Ovary (tissue), 9 donors: ENCODE results near the gene SUSD3. TPM values are rescaled to one million over a fixed set of nuclear protein-coding genes. Genes with fewer than 3 reads are reported as not detected.

ENCODE experiments used
- DNase-seq, 5 donors: peaks; one replicate each; pipeline ENCODE4 v3.0.0-alpha.2; 2019 to 2020
- H3K27ac ChIP-seq, 2 donors: fragments of 200-600 bp; one replicate each; pipeline versions ENCODE4 v1.5.1 to v1.8.0; 2019 to 2022
- H3K27me3 ChIP-seq: fragments of 200-600 bp; one replicate; pipeline ENCODE4 v1.8.0; 2022
- H3K36me3 ChIP-seq: fragments of 200-600 bp; sonication (generic); one replicate; pipeline ENCODE4 v1.5.1; 2019
- H3K4me1 ChIP-seq: one replicate; pipeline ENCODE4 v1.8.1; 2013; ENCODE audit warnings: mild to moderate bottlenecking, moderate library complexity; ENCODE audit not compliant: insufficient read depth
- H3K4me3 ChIP-seq: fragments of 200-600 bp; sonication (generic); one replicate; pipeline ENCODE4 v1.5.1; 2017
- H3K9me3 ChIP-seq, 2 donors: fragments of 200-600 bp in 1 of 2; sonication (generic) in 1 of 2; one replicate each; pipeline versions ENCODE4 v1.5.1 to v1.8.1; 2013 to 2019; ENCODE audit warnings: mild to moderate bottlenecking in 1 of 2, moderate library complexity in 1 of 2
- EP300 ChIP-seq: sonication (generic); formaldehyde crosslinking; IDR thresholded peaks from one replicate; pipeline ENCODE4 v1.6.1; 2017; ENCODE audit warnings: antibody characterized with exemption
- POLR2A ChIP-seq: fragments of 450-650 bp; IDR thresholded peaks from one replicate; pipeline ENCODE4 v1.6.1; 2017; ENCODE audit warnings: antibody characterized with exemption, mild to moderate bottlenecking, moderate library complexity
- WGBS, 3 donors: extraction: QIAGEN DNeasy Blood & Tissue Kit in 1 of 3; methylation state at CpG; one replicate each; pipeline versions ENCODE4 v1.1.5 to v1.1.7; 2013 to 2017; 5-methylcytosine and 5-hydroxymethylcytosine counted together
- intact Hi-C, 4 donors: fragments of 100-400 bp; cut with DNase I; formaldehyde crosslinking; loops; one replicate each; pipeline versions ENCODE4 v1.11.0 to v1.15.1; 2022 to 2023
- polyA plus RNA-seq, 2 donors: library from polyadenylated mRNA; stranded (reverse); fragments of 200-250 nt in 1 of 2; fragments of 350-450 nt in 1 of 2; fragmentation: Illumina TruSeq in 1 of 2; extraction: RNeasy Lipid Tissue Mini Kit (QIAGEN cat#74804) in 1 of 2; gene quantifications; one replicate each; pipeline ENCODE4 v1.2.3, GENCODE V29; 2013 to 2014
- total RNA-seq, 7 donors: library from RNA; depleted of rRNA in 2 of 7; stranded (reverse); fragments of >200 nt in 2 of 7; fragmentation: NEBNext Ultra II Directional in 3 of 7; extraction: Animal tissue kit (Norgen Biotek cat#: 25700) in 3 of 7; gene quantifications; one replicate each; pipeline versions ENCODE4 v1.1.0 to v1.2.4, GENCODE V29; 2016 to 2023
- TF ChIP-seq, protein P1 (sequence below), 3 donors: fragments of 450-650 bp in 2 of 3; fragments of 200-600 bp in 1 of 3; IDR thresholded peaks; one replicate each; pipeline versions ENCODE4 v1.5.1 to v1.8.0; 2016 to 2022; ENCODE audit warnings: antibody characterized with exemption in 3 of 3, mild to moderate bottlenecking in 1 of 3
- donor health status: DM: no; HTN: no; CAD: no; lungs with moderate emphysema.
- donor health status: DM: no; HTN: no; CAD: no.
- donor health status: Bipolar disorder and iron deficiency.
- donor health status: DM: yes; HTN: yes; CAD: no.
- donor health status: DM: no; HTN: no; CAD: no.
- donor health status: DM: yes; HTN: yes; CAD: no.

Gene SUSD3
- total and polyA plus RNA-seq, 9 donors = 9.6 to 66.1 (median 42.4) TPM

DNA sequence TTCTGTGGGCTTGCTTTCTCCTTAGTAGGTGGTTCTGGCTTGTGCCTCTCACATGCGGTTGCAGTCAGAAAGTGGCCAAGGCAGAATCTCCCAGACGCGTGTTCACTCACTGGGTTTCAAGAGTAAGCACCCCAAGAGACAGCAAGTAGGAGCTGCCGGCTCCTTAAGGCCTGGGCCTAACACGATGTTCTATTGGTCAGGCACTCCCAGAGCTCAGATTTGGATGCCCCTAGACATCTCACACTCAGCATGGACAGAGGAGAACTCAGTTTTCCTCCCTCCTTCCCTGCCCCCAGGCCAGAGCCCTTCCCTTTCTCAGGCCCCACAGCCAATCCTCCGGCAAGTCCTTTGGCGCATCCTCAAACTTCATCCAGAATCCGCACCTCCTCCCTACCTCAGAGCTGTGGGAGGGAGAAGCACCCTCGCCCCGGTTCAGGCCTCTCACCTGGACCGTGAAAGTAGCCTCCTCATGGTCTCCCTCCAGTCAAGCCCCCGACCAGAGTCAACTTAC is 31.0 kb downstream of the SUSD3 start:
- DNase-seq = peak; percentile 11 to 26 (median 14)
- TF ChIP-seq POLR2A (no peak), EP300 (no peak)
- TF ChIP-seq, protein P1, sequence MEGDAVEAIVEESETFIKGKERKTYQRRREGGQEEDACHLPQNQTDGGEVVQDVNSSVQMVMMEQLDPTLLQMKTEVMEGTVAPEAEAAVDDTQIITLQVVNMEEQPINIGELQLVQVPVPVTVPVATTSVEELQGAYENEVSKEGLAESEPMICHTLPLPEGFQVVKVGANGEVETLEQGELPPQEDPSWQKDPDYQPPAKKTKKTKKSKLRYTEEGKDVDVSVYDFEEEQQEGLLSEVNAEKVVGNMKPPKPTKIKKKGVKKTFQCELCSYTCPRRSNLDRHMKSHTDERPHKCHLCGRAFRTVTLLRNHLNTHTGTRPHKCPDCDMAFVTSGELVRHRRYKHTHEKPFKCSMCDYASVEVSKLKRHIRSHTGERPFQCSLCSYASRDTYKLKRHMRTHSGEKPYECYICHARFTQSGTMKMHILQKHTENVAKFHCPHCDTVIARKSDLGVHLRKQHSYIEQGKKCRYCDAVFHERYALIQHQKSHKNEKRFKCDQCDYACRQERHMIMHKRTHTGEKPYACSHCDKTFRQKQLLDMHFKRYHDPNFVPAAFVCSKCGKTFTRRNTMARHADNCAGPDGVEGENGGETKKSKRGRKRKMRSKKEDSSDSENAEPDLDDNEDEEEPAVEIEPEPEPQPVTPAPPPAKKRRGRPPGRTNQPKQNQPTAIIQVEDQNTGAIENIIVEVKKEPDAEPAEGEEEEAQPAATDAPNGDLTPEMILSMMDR (IDR thresholded peaks at IDR 0.05) = no peak
- Histone ChIP-seq H3K27ac (no peak overlapping the region), H3K9me3 (no peaks in the 10 kb centered on the region), H3K27me3 (no peaks in the 10 kb centered on the region), H3K36me3 (no peaks in the 10 kb centered on the region), H3K4me1 (peaks cover 2% of the 10 kb centered on the region), H3K4me3 (no peak overlapping the region)
- 61 to 65% (median 63%) methylated on average over 12 of the region's 12 CpGs for WGBS, 3 donors
- intact Hi-C loops = no loop called here

DNA sequence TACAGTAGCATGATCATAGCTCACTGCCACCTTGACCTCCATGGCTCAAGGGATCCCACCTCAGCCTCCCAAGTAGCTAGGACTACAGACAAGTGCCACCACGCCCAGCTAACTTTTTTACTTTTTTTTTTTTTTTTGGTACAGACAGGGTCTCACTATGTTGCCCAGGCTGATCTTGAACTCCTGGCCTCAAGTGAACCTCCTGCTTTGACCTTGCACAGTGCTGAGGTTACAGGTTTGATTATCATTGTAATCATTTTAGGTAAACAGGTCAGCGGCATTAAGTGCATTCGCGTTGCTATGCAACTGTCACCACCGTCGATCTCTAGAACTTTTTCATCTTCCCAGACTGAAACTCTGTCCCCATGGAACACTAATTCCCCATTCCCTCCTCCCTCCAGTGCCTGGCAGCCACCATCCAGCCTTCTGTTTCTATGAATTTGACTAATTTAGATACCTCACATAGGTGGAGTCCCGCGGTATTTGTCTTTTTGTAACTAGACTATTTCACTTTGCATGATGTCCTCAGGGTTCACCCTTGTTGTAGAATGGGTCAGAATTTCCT is 31.7 kb downstream of the SUSD3 start:
- 84 to 91% (median 91%) methylated on average over 8 of the region's 8 CpGs for WGBS, 3 donors
- no peaks in the 10 kb centered on the region for H3K27me3 ChIP-seq
- intact Hi-C loops = loop anchor here in 2 of 4 donors (5.0 to 10.0 kb wide), 3 partner anchors 33 to 365 kb away; partner anchors contain the start of genes FAM120A (in 1 of the 2), FAM120AOS (in 1 of the 2) and SUSD3 (in 1 of the 2)
- DNase-seq = peak in 4 of 5 donors; percentile 2 to 14 (median 6)
- H3K4me3 ChIP-seq = no peak overlapping the region
- no peaks in the 10 kb centered on the region for H3K9me3 ChIP-seq
- no peaks in the 10 kb centered on the region for H3K36me3 ChIP-seq
- no peak overlapping the region for H3K27ac ChIP-seq
- no peak for TF ChIP-seq EP300
- TF ChIP-seq POLR2A = no peak
- TF ChIP-seq, protein P1 (IDR thresholded peaks at IDR 0.05) = no peak
- H3K4me1 ChIP-seq = peaks cover 2% of the 10 kb centered on the region

DNA sequence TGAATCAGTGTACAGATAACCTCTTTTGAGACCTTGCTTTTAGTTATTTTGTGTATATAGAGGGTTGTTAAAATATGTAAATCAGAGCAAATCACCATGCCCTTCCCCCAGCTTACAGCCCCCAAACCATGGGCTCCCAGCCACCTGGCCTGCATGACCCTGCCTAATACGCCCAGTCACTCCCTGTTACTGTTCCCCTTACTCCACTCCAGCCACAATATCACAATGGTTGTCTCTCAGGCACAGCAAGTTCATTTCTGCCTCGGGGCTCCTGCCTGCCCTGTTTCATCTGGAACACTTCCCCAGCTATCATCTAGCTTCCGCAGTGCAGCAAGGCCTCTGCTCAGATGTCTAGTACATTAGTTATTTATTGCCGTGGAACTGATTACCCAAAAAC is 32.6 kb downstream of the SUSD3 start:
- Histone ChIP-seq H3K9me3 (no peaks in the 10 kb centered on the region), H3K36me3 (no peaks in the 10 kb centered on the region), H3K4me3 (no peak overlapping the region), H3K27me3 (no peaks in the 10 kb centered on the region), H3K4me1 (peaks cover 2% of the 10 kb centered on the region), H3K27ac (no peak overlapping the region)
- WGBS, 3 donors = 69 to 73% (median 71%) methylated on average over 4 of the region's 4 CpGs
- intact Hi-C loops = loop anchor here in 2 of 4 donors (5.0 to 10.0 kb wide), 3 partner anchors 34 to 364 kb away; partner anchors contain the start of genes FAM120A (in 1 of the 2), FAM120AOS (in 1 of the 2) and SUSD3 (in 1 of the 2)
- TF ChIP-seq, protein P1 (IDR thresholded peaks at IDR 0.05) = no peak
- TF ChIP-seq POLR2A (no peak), EP300 (no peak)
- DNase-seq = peak; percentile 4 to 22 (median 12)

DNA sequence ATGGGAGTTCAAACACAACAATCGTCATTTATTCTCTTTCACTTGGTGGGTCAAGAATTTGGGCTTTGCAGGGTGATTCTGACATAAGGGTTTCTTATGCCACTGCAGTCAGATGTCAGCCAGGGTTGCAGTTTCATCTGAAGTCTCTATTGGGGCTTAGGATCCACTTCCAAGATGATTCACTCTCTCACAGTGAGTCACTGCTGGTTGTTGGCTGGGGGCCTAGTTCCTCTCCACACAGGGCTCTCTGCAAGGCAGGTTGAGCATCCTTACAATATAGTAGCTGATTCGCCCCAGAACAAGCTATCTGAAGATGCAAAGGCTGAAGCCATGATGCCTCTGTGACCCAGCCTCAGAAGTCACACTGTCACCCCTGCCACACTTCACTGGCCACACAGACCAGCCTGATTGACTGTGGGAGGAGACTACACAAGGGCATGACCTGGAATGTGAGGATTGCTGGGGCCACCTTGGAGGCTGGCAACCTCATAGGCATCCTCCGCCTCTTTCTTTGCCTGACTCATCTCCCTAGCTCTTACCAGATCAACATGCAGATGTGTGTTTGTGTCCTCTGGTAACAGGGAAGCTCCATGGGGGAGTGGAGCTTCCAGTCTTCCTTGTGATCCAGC is 33.1 kb downstream of the SUSD3 start:
- TF ChIP-seq, protein P1 (IDR thresholded peaks at IDR 0.05) = no peak
- H3K4me3 ChIP-seq = no peak overlapping the region
- no peak overlapping the region for H3K27ac ChIP-seq
- 47 to 61% (median 50%) methylated on average over 3 of the region's 3 CpGs for WGBS, 3 donors
- no peaks in the 10 kb centered on the region for H3K27me3 ChIP-seq
- peaks cover 2% of the 10 kb centered on the region for H3K4me1 ChIP-seq
- no peaks in the 10 kb centered on the region for H3K9me3 ChIP-seq
- no peaks in the 10 kb centered on the region for H3K36me3 ChIP-seq
- DNase-seq = peak; percentile 62 to 72 (median 71)
- intact Hi-C loops = loop anchor here in 2 of 4 donors (5.0 to 10.0 kb wide), 3 partner anchors 34 to 363 kb away; partner anchors contain the start of genes FAM120A (in 1 of the 2), FAM120AOS (in 1 of the 2) and SUSD3 (in 1 of the 2)
